ENCODE measurements around the gene SLC6A4.

Gene SLC6A4

DNA sequence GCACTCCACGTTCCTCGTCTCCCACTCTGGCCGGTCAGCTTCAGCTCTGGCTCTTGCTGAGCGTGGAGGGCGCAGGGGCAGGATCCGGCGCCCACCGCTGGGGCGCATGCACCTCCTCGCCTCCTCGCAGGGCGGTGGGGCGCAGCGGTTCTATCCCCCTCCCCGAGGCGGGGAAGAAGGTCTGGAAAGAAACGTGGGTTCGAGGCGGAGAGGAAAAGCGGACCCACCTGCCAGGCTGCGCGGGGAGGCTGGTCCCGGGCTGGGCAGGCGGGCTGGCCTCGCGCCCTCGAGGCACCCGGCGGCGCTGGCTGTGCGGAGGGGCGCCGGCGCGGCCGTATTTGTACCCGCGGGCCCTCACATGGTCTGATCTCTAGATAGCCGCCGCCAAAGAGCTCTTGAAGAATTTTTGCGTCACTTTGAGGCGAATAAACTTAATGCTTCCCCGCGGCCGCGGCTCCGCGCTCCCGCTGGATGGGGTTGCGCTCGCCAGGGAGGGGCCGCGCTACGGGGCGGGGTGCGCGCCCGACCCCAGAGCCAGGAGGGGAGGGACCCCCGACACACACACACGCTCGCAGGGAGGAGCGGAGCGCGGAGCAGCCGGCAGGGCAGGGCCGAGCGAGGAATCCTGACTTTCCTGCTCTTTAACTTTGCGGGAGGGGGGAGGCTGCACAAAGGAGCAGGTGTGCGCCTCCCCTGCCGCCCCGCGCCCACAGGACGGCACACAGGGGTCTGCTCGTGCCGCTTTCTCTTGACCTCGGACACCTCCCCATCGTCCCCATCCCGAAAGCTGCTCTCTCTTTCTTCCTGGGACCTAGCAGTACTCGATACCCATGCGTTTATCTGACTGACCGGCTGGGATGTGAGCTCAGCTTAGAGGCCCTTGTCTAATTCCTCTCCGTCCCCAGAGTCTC lies at the start of gene SLC6A4:
Gene SLC6A4 (minus strand): TSS at position 312 of the 911 bp plus-strand sequence. CDS start 13,739 bp downstream, outside the sequence.
- peak in 2 of 3 experiments; percentile 4 to 30 for DNase-seq

DNA sequence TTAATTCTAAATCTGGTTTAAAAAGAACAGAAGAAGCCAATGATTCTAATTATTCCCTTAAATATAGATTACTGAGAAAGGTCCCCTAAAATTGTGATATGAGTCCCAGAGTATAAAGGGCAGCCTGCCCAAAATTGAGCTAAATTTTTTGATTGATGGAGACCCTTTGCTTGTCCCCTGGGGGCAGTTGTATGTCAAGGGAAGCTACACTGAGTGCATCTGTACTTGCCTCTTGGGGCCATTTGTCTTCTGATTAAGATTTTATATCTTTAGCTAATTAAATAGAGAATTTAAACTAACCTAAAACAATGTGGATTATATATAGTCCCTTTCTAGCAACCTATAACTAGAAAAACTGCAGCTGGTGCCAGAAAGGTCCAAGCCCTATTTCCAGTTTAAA lies 43.7 kb upstream of the SLC6A4 start:
- DNase-seq: no peak

DNA sequence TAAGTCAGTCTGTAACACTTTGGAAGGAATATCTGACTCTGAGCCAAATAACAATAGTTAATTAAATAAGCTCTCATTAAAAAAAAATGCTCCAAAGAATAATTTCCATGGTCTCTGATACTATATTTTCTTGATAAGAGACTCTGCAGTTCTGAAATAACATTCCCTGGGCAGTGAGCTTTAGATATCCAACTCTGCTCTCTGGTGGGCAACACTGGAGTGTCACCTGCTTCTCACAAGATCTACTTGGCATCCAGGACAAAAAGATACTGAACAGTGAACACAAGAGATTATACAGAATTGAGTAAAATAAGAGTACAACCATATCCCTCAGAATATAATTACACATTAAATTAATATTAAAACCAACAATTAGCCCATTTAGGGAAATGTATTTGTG lies 42.5 kb upstream of the SLC6A4 start:
- DNase-seq: peak in 2 of 3 experiments; percentile 43 to 79

DNA sequence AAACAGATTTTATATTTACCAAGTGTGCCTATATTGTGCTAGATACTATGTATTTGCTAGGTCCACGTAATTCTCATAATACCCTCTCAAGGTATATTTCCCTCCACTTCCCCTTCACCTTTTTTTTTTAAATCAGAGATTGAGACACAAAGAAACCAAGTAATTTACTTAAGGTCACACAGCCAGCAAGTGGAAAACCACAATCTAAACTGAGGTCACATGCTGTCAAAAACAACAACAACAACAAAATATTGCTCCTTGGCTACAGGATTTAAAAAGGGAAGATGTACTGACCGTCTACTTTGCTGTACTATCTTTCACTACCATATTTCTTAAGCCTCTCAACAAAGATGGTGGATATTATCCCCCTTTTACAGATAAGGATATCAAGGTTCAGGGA lies 40.4 kb upstream of the SLC6A4 start:
- no peak for DNase-seq

DNA sequence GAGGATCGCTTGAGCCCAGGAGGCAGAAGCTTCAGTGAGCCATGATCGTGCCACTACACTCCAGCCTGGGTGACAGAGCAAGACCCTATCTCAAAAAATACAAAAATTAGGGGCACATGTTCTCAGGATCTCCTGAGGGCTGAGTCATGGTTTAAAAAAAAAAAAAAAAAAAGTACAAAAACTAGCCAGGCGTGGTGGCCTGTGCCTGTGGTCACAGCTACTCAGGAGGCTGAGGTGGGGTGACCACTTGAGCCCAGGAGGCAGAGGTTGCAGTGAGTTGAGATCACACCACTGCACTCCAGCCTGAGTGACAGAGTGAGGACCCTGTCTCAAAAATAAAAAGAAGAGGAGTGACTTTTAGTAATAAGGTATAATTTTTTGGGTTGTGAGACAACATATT lies 39.4 kb upstream of the SLC6A4 start:
- no peak for DNase-seq

DNA sequence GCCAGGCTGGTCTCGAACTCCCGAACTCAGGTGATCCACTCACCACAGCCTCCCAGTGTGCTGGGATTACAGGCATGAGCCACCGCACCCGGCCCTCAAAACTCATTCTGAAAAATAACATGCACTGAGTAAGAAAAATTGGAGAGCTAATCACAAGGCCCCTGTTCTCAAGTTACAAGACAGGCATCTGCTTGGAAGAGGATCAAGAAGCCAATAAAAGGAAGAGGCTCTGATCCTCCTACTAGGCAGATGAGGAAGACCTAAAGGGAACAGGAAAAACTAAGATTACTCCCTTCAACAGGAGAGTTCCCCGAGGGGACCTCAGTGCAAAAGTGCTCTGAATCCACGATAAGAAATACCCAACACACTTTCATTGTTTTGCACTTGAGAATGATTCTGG lies 37.9 kb upstream of the SLC6A4 start:
- DNase-seq: no peak

DNA sequence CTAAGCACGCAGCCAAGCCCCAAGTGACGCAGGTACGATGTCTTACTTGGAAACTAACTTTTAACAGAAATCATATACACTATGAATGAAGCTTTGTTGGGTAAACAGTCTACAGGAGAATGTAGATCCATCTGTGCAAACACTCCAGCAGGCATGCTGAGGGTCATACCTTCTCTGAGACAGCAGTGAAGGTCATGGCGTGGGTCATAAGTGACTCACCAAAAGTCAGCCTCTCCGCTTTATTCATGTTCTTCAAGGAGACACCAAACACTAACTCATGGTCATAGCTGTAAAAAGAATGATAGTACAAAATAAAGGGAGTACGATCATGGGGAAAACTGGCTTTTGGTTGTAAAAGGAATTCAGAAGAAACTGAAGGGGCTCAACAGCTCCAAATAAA lies 35.6 kb upstream of the SLC6A4 start:
- DNase-seq: no peak

DNA sequence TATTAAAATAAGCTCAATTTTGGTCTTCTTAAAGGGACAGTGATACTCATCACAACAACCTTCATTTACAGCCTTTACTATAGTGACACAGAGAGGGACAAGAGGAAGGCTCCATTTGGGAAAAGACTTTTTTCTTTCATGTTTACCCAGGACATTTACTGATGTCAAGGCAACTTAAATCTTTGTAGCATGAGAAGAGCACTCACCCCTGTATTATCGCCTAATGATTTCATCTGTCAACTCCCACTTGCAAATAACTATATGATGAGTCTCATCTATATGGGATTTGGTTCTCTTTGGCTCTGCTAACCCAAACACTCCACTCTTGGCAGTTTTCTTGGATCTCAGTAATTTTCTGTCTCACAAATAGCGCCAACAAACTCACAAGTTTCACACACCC lies 32.1 kb upstream of the SLC6A4 start:
- DNase-seq: no peak

DNA sequence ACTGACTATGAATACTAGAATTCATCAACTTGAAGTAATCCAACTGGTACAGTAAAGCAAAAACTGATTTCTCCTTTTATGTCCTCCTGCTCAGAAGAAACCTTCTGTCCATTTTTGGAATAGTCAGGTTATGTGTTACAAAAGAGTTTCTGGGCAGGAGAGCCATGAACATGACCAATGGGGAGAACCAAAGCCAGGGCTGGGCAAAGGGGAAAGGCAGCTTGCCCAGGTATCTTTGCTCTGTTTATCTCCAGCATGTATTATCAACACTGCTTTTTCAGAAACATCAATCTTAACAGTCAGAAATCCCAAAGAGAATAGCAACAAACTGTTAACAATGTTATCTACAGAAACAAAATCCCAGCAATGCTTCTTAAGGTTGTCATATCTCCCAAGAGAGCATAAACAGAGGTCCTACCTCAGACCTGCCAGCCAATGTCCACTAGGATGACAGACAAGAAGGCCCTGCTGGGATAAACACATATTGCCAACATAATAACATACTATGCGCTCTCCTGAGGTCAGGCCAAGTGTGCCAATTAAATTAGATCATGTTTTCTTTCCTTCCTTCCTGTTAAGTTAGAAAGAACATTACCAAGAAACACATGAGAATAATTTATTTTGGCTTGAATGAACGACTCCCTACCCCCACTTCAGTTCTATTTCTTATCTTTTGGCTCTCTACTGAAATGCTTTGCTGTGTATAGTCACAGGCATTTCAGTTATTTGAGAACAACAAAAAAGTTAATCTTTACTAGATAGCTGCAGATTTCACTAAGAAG lies 28.2 kb upstream of the SLC6A4 start:
- peak in 2 of 3 experiments; percentile 5 to 72 for DNase-seq

DNA sequence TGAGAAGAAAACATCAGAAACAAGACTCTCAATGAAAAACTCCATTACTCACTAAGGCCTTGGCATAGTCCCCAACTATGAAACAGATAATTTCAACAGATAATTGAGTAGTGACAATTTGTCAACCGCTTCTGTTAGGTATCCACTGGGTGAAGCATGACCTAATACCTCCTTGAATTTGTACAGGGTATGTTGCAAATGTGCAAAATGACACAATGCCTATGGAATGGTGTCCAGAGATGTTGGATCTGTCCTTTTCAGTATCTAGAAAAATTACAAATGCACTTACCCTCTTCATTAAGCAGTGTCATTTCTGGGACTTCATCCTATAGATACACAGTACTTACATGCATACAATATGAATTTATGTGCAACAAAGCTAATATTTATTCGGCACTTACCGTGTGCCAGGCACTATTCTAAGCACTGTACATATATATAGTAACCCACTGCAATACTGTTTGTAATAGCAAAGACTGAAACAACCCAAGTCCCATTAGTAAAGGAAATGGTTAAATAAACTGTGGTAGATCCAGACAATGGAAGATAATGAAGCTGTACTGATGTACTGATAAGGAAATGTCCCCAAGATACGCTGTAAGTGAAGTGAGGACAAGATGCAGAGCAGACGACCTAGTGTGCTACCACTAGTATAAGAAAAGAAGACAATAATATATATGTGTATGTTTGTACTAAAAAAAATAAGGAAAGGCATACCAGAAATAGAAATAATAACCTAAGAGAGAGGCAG lies 21.4 kb upstream of the SLC6A4 start:
- peak in 2 of 3 experiments; percentile 5 to 51 for DNase-seq

DNA sequence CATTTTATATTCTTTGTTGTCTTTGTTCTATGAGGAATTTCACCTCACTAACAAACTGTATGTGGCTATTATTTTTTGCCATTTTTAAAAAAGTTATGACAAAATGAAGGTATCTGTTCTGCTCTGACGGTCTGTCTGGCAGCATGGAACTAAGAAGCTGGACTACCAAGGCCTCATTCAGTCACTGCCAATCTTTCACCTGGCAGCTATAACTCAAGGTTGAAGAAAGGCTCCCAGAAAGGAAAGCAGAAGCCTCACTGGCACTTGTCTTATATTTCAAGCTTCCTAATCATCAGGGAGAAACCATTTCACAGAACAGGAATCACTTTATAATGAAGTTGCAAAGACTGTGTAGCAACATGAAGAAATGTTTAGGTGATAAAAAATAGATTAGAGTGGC lies 18.7 kb upstream of the SLC6A4 start:
- no peak for DNase-seq

DNA sequence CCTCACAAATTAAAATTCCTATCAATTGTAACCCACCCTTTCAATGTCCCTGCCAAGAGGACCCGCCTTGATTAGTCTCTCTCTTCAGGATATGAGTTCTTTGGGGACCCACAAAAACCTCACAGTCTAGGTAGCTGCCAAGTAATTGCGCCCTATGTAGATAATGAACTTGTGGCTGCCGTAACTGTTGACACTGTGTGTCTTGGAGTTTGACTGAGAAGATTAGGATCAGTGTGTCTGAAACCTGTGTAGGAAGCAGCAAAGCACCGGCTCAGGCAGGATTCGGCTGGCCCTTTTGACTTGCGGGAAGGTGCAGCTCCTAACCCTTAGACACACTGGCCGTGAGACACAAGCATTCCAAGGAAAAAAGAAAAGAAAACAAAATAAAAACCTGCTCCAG lies 17.8 kb upstream of the SLC6A4 start:
- no peak for DNase-seq

DNA sequence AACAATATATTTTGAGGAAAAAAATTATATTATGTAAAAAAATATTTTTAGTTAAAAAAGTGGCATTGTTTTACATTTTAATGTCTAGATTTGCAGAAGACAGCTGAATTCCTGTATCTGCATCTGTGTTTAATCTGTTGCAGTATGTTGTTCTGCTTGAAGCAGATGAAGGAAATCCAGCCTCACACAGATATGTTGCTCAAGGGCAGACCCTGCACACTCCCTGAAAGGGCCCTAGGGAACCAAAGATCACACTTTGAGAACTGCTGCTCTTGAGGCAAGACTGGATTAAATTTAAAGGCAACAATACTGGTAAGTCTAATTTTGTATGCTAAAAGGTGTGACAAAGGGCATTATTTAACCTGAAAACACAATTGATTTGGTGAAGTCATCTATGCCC lies 16.4 kb upstream of the SLC6A4 start:
- DNase-seq: no peak

DNA sequence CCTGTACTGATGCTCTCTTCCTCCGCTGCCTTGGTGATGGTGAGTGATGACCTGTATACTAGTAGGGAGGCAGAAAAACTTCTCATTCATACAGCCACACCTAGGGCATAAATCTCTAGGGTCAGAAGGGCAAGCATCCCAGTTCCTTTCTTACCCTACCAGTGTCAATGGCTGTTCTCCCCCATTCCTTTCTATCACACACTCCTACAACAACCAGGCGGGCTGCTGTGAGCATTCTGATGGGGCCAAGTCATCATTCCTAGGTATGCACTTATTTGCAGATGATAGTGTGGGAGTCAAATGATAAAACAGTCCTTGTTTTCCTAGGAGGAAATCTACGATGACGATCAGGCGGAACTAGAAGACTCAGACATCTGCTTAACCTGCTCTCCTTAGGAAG lies 14.0 kb upstream of the SLC6A4 start:
- no peak for DNase-seq

DNA sequence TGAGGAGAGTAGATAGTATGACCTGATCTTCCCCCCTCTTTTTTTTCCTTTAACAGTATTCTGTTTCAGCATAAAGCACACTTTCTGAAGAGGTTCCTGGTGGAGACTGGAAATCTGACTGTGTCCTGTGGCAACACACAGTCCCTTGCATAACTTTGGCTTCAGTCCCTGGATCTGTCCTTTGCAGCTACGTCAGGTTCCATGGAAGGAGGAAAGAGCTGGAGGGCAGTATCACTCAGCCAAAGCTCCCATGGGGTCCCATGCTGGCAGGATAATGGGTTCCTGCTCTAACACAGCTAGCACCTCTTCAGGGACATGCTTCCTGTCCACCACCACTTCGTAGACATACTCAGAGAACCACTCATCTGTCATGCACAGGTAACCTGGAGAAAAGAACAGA lies 13.3 kb upstream of the SLC6A4 start:
- no peak for DNase-seq

DNA sequence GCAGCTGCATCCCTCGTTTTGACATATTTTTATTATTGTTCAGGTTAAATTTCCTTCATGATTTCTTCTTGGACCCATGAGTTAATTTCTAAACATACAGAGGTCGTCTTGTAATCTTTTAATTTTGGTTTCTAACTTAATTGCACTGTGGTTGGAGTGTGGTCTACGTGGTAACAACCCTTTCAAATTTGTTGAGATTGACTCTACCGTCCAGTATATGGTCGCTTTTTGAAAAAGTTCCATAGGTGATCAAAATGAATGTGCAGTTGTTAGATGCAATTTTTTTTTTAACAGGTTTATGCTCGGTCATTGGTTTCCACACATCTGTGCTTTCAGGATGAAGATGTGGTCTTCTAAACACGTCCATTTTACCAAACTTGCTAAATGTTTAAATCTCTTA lies 11.0 kb upstream of the SLC6A4 start:
- no peak for DNase-seq

DNA sequence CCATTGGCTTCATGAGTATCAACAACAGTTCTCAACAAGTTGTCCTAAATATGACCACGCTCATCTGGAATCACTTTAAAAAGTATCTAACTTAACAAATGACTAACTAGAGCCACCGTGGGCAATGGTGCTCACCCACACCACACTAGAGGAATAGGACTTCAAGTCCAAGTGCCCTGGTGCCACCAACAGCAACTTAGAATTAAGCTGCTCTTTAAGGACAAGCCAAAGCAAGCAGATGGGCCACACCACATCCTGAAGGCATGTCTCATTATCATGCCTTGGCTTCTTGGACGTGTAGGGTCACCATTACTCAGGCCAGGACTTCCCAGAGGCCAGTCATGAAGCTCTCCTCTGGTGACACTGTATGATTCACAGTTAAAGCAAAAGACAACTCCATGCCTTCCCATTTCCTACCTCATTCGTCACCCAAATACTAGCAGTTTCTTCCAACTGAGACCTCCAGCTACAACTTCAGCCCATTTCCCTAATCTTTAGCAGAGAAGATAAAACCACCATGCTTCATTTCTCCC lies 9.4 kb upstream of the SLC6A4 start:
- no peak for DNase-seq

DNA sequence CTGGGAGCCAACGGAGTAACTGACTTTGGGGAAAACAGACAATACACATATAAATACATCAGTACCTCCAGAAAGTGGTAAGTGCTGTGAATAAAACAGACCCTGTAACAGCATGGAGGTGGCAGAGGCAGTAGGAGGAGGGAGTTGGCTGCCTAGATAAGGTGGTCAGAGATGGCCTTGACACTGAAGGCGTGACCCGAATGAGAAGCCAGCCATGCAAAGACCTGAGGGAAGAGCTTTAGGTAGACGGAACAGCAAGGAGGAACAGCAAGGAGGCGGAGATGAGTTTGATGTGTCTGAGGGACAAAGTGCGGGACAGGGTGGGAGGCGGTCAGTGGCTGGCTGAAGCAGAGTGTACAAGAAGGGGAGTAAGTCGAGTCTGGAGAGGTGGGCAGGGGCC lies 8.1 kb upstream of the SLC6A4 start:
- no peak for DNase-seq

DNA sequence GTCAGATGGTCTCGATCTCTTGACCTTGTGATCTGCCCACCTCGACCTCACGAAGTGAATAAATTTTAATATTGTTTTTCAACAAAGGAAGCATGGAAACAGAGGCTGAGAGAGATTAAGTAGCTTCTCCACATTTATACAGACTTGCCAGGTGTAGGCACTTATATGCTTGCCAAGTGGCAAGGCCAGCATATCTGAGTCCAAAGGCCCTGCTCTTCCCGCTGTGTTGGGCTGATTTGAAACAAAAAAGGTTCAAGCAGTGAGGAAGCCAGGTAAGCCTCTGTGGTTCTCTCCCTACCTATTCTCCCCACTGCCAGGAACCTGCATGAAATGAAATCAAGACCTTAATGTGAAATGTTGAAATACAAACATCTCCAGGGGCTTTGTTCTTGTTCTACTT lies 7.5 kb upstream of the SLC6A4 start:
- DNase-seq: peak in 1 of 3 experiments; percentile 52

DNA sequence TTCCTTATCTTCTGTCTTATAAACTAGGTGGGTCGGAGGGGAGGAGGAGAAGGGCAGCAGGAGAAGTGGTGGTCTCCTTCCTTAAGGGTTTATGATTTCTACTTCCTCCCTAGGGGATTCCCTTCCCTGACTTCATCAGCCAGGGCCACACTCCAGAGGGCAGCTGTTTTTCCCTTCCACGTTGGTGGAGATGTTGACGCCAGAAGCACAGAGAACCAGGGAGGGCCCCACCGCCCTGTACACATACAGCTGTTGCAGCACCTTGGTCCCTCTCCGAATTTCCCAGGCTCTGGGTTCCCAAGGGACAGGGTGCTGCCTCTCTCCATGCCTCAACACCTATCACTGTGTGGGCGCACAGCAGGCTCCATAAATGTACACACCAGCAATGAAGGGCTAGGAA lies 5.6 kb upstream of the SLC6A4 start:
- DNase-seq: no peak

DNA sequence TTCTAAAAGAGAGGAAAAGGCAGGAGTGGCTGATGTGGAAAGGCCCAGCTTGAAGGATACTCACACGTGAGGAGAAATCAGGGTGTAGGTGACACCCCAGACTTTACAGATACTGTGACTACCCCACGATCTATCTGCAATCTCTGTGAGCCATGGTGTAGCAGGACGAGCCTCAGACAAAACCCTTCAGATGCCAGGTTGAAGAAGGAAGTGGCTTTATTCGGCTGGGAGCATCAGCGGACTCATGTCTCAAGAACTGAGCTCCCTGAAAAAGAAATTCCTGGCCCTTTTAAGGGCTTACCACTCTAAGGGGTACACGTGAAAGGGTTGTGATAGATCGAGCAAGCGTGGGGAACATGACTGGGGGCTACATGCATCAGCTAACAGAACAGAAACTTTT lies 4.7 kb upstream of the SLC6A4 start:
- DNase-seq: no peak

DNA sequence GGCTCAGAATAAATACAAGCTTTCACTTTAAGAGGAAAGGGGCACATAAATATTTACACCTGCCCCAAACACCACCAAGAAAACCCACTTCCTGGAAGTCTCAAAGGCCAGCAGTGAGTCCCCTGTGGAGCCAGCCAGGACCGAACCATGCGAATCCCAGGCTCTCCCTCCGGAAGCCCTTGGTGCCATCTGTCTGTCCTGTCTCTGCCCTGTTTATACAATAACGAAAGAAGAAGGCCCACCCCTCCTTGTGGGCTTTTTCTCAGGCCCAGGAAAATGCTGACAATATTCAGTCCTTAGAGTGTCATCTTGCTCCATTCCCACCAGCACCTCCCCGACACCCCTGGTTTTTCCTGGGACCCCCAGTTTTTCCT lies 3.6 kb upstream of the SLC6A4 start:
- DNase-seq: peak in 2 of 3 experiments; percentile 34 to 65

Data from NCI-H1417 (cell line).